Activated CD8-positive, alpha-beta memory T cell treated with anti-CD3 and anti-CD28 coated beads for 48 hours (primary cell): Measurements from ENCODE around the gene ACAN.

Experiments used
- DNase-seq, 3 experiments: peaks; one replicate each; pipeline ENCODE4 v3.0.0-alpha.2; 2020; ENCODE audit warnings: low read depth in 2 of 3, low spot score in 2 of 3

Gene ACAN

GRCh38 chr15:88900982-88901418, 97.8 kb downstream of the ACAN start:
- DNase-seq = no peak

GRCh38 chr15:88901508-88902220, 98.4 kb downstream of the ACAN start:
- DNase-seq = no peak

GRCh38 chr15:88902221-88902835, 99.1 kb downstream of the ACAN start:
- no peak for DNase-seq

- no peak for DNase-seq
These were observed 99.6 kb downstream of the ACAN start for GRCh38 chr15:88902846-88903245.

GRCh38 chr15:88904257-88904623, 101.0 kb downstream of the ACAN start:
- no peak for DNase-seq

- peak; percentile 61 to 82 (median 64) for DNase-seq
These were observed 101.5 kb downstream of the ACAN start for GRCh38 chr15:88904624-88905327.

- no peak for DNase-seq
These were observed 102.3 kb downstream of the ACAN start for GRCh38 chr15:88905576-88905975.

GRCh38 chr15:88906130-88906529, 102.9 kb downstream of the ACAN start:
- DNase-seq = no peak

GRCh38 chr15:88906551-88906950, 103.3 kb downstream of the ACAN start:
- DNase-seq = no peak

GRCh38 chr15:88907111-88907510, 103.9 kb downstream of the ACAN start:
- DNase-seq = no peak

GRCh38 chr15:88908123-88908522, 104.9 kb downstream of the ACAN start:
- no peak for DNase-seq

- no peak for DNase-seq
These were observed 105.7 kb downstream of the ACAN start for GRCh38 chr15:88908697-88909621.

GRCh38 chr15:88909956-88910831, 107.0 kb downstream of the ACAN start:
- DNase-seq = no peak

GRCh38 chr15:88911766-88912118, 108.5 kb downstream of the ACAN start:
- DNase-seq = no peak

GRCh38 chr15:88912500-88912921, 109.3 kb downstream of the ACAN start:
- DNase-seq = no peak

GRCh38 chr15:88913017-88913849, 110.0 kb downstream of the ACAN start, which contains the start of gene MFGE8:
Gene MFGE8 (minus strand): TSS chr15:88913379. CDS start chr15:88913319, 60 bp downstream.
- peak; percentile 38 to 55 (median 54) for DNase-seq

GRCh38 chr15:88913850-88914169, 110.6 kb downstream of the ACAN start:
- no peak for DNase-seq

GRCh38 chr15:88915354-88915753, 112.1 kb downstream of the ACAN start:
- DNase-seq = no peak

GRCh38 chr15:88917760-88918159, 114.5 kb downstream of the ACAN start:
- DNase-seq = no peak
